Kidney (tissue), 14 donors: Measurements from ENCODE around the gene SGSH. TPM values are rescaled to one million over a fixed set of nuclear protein-coding genes. Genes with fewer than 3 reads are reported as not detected.

Experiments
- DNase-seq, 5 donors: peaks; one replicate each; pipeline ENCODE4 v3.0.0-alpha.2; 2013 to 2020
- FAIRE-seq: peaks from 2 replicates; lab custom pipeline; 2012; peaks lifted over from hg19 to GRCh38; lab: Jason Lieb, UNC
- H3K27ac ChIP-seq, 2 donors: one replicate each; pipeline ENCODE4 v1.7.0; 2013; ENCODE audit warnings: low read depth in 2 of 2, low read length in 2 of 2, inconsistent platforms in 1 of 2
- H3K27me3 ChIP-seq: one replicate; pipeline ENCODE4 v1.7.1; 2013; ENCODE audit warnings: low read length, inconsistent platforms; ENCODE audit not compliant: control insufficient read depth, insufficient read depth
- H3K36me3 ChIP-seq, 3 donors: one replicate each; pipeline versions ENCODE4 v1.7.0 to v1.7.1; 2013; ENCODE audit warnings: low read length in 3 of 3, control low read depth in 1 of 3, inconsistent platforms in 1 of 3; ENCODE audit not compliant: insufficient read depth in 3 of 3, control insufficient read depth in 2 of 3
- H3K4me1 ChIP-seq, 3 donors: one replicate each; pipeline versions ENCODE4 v1.7.0 to v1.7.1; 2013; ENCODE audit warnings: low read length in 3 of 3, inconsistent platforms in 1 of 3, low read depth in 1 of 3; ENCODE audit not compliant: control insufficient read depth in 2 of 3, insufficient read depth in 2 of 3
- H3K4me3 ChIP-seq, 3 donors: one replicate each; pipeline versions ENCODE4 v1.7.0 to v1.8.1; 2013; ENCODE audit warnings: low read length in 3 of 3, control low read depth in 1 of 3, inconsistent platforms in 1 of 3
- H3K9ac ChIP-seq, 3 donors: one replicate each; pipeline versions ENCODE4 v1.7.0 to v1.7.1; 2013; ENCODE audit warnings: low read length in 3 of 3, control low read depth in 1 of 3, inconsistent platforms in 1 of 3
- H3K9me3 ChIP-seq, 3 donors: one replicate each; pipeline versions ENCODE4 v1.7.0 to v1.7.1; 2013; ENCODE audit warnings: low read length in 3 of 3, control low read depth in 1 of 3, inconsistent platforms in 1 of 3; ENCODE audit not compliant: control insufficient read depth in 2 of 3, insufficient read depth in 1 of 3
- intact Hi-C: fragments of 100-400 bp; cut with DNase I; formaldehyde crosslinking; loops from one replicate; pipeline ENCODE4 v1.11.1; 2022
- polyA plus RNA-seq: library from polyadenylated mRNA; stranded (reverse); fragments of 350-450 nt; fragmentation: Illumina TruSeq; extraction: RNeasy Lipid Tissue Mini Kit (QIAGEN cat#74804); gene quantifications from one replicate; pipeline ENCODE4 v1.2.3, GENCODE V29; 2014; ENCODE audit warnings: low read depth, low replicate concordance; ENCODE audit not compliant: insufficient read depth
- total RNA-seq: library from RNA; stranded (reverse); fragmentation: NEBNext Ultra II Directional; extraction: Animal tissue kit (Norgen Biotek cat#: 25700); gene quantifications from one replicate; pipeline ENCODE4 v1.2.1, GENCODE V29; 2021
- TF ChIP-seq, protein P1 (sequence below): IDR thresholded peaks from 3 replicates; pipeline ENCODE4 v1.5.1; 2012; ENCODE audit warnings: mild to moderate bottlenecking, moderate library complexity, borderline replicate concordance; ENCODE audit not compliant: insufficient read depth; ENCODE audit errors: extremely low read depth
- donor health status: control.
- donor health status: control.
- donor health status: control.
- donor health status: control.
- donor health status: control.
- donor health status: DM: yes; HTN: yes; CAD: no.
- donor health status: Normal renal cell carcinoma (clear cell type).

SGSH gene
- total and polyA plus RNA-seq, 2 donors from 2014 or later, result 25.9 to 63.2 TPM

DNA sequence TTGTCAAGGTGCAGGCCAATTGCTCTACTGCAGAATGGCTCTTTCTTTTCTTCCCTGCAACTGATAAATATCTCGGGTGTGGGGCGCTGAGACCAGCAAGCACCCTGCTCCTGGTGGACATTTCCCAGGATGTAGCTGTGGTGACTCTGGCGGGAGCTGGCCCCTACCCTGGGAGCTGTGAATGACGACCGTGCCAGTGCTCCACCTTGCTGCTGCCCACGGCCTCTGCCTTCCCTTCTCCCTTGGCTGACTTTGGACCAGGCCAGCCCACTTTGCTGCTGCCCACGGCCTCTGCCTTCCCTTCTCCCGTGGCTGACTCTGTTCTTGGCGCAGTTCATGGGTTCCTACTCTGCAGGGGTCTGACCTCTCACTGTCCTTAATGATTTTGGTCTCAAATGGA, 34.2 kb downstream of the SGSH start:
- H3K27ac ChIP-seq, result no peak overlapping the region
- H3K36me3 ChIP-seq, result no peaks in the 10 kb centered on the region
- H3K9ac ChIP-seq, result no peak overlapping the region
- DNase-seq (no peak), FAIRE-seq (no peak)
- intact Hi-C loops, result no loop called here
- no peaks in the 10 kb centered on the region for H3K9me3 ChIP-seq
- peaks cover 0 to 2% (median 2%) of the 10 kb centered on the region in 3 donors for H3K4me1 ChIP-seq
- no peak overlapping the region for H3K4me3 ChIP-seq
- no peaks in the 10 kb centered on the region for H3K27me3 ChIP-seq
- TF ChIP-seq, protein P1, sequence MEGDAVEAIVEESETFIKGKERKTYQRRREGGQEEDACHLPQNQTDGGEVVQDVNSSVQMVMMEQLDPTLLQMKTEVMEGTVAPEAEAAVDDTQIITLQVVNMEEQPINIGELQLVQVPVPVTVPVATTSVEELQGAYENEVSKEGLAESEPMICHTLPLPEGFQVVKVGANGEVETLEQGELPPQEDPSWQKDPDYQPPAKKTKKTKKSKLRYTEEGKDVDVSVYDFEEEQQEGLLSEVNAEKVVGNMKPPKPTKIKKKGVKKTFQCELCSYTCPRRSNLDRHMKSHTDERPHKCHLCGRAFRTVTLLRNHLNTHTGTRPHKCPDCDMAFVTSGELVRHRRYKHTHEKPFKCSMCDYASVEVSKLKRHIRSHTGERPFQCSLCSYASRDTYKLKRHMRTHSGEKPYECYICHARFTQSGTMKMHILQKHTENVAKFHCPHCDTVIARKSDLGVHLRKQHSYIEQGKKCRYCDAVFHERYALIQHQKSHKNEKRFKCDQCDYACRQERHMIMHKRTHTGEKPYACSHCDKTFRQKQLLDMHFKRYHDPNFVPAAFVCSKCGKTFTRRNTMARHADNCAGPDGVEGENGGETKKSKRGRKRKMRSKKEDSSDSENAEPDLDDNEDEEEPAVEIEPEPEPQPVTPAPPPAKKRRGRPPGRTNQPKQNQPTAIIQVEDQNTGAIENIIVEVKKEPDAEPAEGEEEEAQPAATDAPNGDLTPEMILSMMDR, result no peak

DNA sequence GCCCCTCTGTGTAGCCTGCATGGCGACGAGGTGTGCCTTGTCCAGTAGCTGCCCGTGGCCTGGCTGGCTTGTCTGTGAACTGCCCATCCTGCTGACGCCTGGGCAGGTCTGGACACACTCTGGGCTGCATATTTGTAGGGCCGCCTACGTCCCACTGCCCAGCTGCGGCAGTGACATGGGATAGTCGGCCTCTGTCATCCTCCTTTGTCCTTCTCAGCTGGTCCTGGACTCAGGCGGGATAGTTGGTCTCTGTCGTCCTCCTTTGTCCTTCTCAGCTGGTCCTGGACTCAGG, 35.8 kb downstream of the SGSH start:
- no peaks in the 10 kb centered on the region for H3K36me3 ChIP-seq
- H3K27me3 ChIP-seq, result no peaks in the 10 kb centered on the region
- H3K27ac ChIP-seq, result no peak overlapping the region
- intact Hi-C loops, result no loop called here
- FAIRE-seq, result no peak
- no peak overlapping the region for H3K4me3 ChIP-seq
- no peak for DNase-seq
- TF ChIP-seq, protein P1, result no peak
- H3K9me3 ChIP-seq, result no peaks in the 10 kb centered on the region
- no peak overlapping the region for H3K9ac ChIP-seq
- peaks cover 0 to 2% (median 1%) of the 10 kb centered on the region in 3 donors for H3K4me1 ChIP-seq

DNA sequence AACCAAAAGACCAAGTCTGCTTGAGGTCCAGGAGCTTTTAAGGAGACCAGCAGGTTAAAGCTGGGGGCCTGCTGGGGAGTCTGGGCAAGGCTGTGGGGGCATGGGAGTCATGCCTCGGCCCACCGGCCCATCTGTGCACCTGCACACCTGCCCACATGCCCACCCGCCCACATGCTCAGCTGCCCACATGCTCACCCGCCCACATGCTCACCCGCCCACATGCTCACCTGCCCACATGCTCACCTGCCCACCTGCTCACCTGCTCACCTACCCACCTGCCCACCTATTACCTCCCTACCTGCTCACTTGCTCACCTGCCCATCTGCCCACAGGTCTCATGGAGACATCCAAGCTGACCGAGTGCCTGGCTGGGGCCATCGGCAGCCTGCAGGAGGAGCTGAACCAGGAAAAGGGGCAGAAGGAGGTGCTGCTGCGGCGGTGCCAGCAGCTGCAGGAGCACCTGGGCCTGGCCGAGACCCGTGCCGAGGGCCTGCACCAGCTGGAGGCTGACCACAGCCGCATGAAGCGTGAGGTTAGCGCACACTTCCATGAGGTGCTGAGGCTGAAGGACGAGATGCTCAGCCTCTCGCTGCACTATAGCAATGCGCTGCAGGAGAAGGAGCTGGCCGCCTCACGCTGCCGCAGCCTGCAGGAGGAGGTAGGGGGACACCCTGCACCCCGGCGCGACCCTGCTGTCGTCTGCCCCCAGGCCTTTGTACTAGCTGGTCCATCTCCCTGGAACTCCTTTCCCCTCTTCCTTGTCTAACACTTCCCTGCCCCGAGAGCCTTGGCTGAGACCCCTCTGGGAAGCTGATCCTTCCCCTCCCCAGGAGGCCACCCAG, 36.3 kb downstream of the SGSH start:
- Histone ChIP-seq H3K9me3 (no peaks in the 10 kb centered on the region), H3K36me3 (no peaks in the 10 kb centered on the region), H3K27me3 (no peaks in the 10 kb centered on the region), H3K4me3 (no peak overlapping the region), H3K4me1 (peaks cover 0 to 2% (median 0%) of the 10 kb centered on the region in 3 donors), H3K9ac (no peak overlapping the region), H3K27ac (no peak overlapping the region)
- FAIRE-seq (no peak), DNase-seq (no peak)
- TF ChIP-seq, protein P1, result no peak
- intact Hi-C loops, result no loop called here

DNA sequence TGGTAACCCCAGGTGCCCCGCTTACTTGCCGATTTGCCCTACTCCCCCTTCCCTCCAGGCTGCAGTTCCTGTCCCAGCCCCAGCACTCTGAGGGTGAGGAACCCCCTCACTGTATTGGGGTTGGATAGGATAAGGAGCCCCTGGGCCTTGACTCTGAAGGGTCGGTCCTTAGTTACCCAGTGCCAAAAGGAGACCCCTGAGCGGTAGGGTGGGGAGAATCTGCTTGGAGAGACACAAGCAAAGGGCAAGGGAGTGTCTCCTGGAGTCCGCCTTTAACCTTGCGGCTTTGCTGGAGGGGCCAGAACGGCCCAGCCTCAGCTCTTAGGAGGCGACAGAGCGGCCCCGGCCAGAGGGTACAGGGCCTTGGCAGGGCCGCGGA, 37.3 kb downstream of the SGSH start:
- TF ChIP-seq, protein P1, result no peak
- no peaks in the 10 kb centered on the region for H3K27me3 ChIP-seq
- intact Hi-C loops, result no loop called here
- no peak for DNase-seq
- H3K36me3 ChIP-seq, result no peaks in the 10 kb centered on the region
- H3K9me3 ChIP-seq, result no peaks in the 10 kb centered on the region
- no peak overlapping the region for H3K9ac ChIP-seq
- no peak overlapping the region for H3K4me3 ChIP-seq
- peaks cover 0 to 2% (median 0%) of the 10 kb centered on the region in 3 donors for H3K4me1 ChIP-seq
- FAIRE-seq, result no peak
- H3K27ac ChIP-seq, result no peak overlapping the region
